Measurements from ENCODE around the gene TRPM2. TPM values are rescaled to one million over a fixed set of nuclear protein-coding genes. Genes with fewer than 3 reads are reported as not detected.

TRPM2 gene
- total RNA-seq, 1 experiment from 2014 or later: 28.1 TPM

GRCh38 chr21:44398499-44398898 is 45.1 kb downstream of the TRPM2 start:
- Histone ChIP-seq H3K27ac (ENCODE audit: low read depth, low read length) (no peak overlapping the region), H2AFZ (ENCODE audit: low read depth, low read length, poor library complexity, severe bottlenecking) (no peak overlapping the region), H3K9me3 (ENCODE audit: control insufficient read depth in 1 of 2, insufficient read depth in 1 of 2, low read depth in 1 of 2, low read length in 2 of 2) (peaks cover 0 to 3% of the 10 kb centered on the region in 2 experiments; a peak in 1 of 4 replicates), H3K9ac (ENCODE audit: low read length) (no peak overlapping the region), H3K9me2 (ENCODE audit: insufficient read depth) (no peaks in the 10 kb centered on the region), H3K27me3 (ENCODE audit: insufficient read depth, low read length) (no peaks in the 10 kb centered on the region), H3K36me3 (ENCODE audit: control insufficient read depth in 1 of 2, insufficient read depth in 2 of 2, low read length in 2 of 2) (no peaks in the 10 kb centered on the region), H3K4me2 (ENCODE audit: low read length) (no peak overlapping the region), H3K79me2 (ENCODE audit: insufficient read depth, low read length) (no peaks in the 10 kb centered on the region), H4K20me1 (ENCODE audit: insufficient read depth) (no peaks in the 10 kb centered on the region), H3K4me3 (replicated peaks in 1 of 2; ENCODE audit: low read depth in 1 of 2, low read length in 2 of 2) (no peak overlapping the region), H3K4me1 (ENCODE audit: control insufficient read depth in 1 of 2, insufficient read depth in 2 of 2, low read length in 2 of 2) (no peaks in the 10 kb centered on the region)
- no TSS peak for BruUV-seq (replicated peaks)
- POLR2A ChIA-PET: no interaction called here
- CTCF ChIA-PET: no interaction called here
- TF ChIP-seq REST (IDR thresholded peaks at IDR 0.05; ENCODE audit: low read depth) (no peak), CTCF (IDR thresholded peaks at IDR 0.05 in 2 of 3, conservative IDR thresholded peaks at IDR 0.05 in 1 of 3; ENCODE audit: borderline replicate concordance in 1 of 3, insufficient read depth in 1 of 3, low read depth in 2 of 3, low read length in 2 of 3) (no peak), CBX3 (IDR thresholded peaks at IDR 0.05; ENCODE audit: low read depth) (no peak), POLR2A (IDR thresholded peaks at IDR 0.05; ENCODE audit: borderline replicate concordance, extremely low read depth, insufficient read depth, insufficient read length) (no peak), EZH2 (IDR thresholded peaks at IDR 0.05) (no peak), ZFX (IDR thresholded peaks at IDR 0.05) (no peak), ZNF274 (IDR thresholded peaks at IDR 0.05; ENCODE audit: low read depth, low read length) (no peak), POLR2AphosphoS5 (IDR thresholded peaks at IDR 0.05; ENCODE audit: low read depth, low read length) (no peak), TCF7L2 (IDR thresholded peaks at IDR 0.05; ENCODE audit: borderline replicate concordance, extremely low read depth, insufficient read depth, insufficient read length) (no peak), SP1 (IDR thresholded peaks at IDR 0.05; ENCODE audit: low read depth) (no peak), SRF (IDR thresholded peaks at IDR 0.05; ENCODE audit: low read depth) (no peak), YY1 (IDR thresholded peaks at IDR 0.05; ENCODE audit: extremely low read depth, insufficient replicate concordance, low read depth, low read length) (no peak), FOSL1 (IDR thresholded peaks at IDR 0.05; ENCODE audit: low read depth) (no peak), EGR1 (IDR thresholded peaks at IDR 0.05; ENCODE audit: low read depth) (no peak), ATF3 (IDR thresholded peaks at IDR 0.05) (no peak), ELF1 (IDR thresholded peaks at IDR 0.05; ENCODE audit: borderline replicate concordance, low read depth) (no peak), EZH2phosphoT487 (IDR thresholded peaks at IDR 0.05; ENCODE audit: borderline replicate concordance) (no peak)
- DNase-seq (ENCODE audit: low read depth, low spot score) (no peak), ATAC-seq (no peak)
- RAD21 ChIA-PET (ENCODE audit: low non-redundant PET in 1 of 2, low total read pairs in 2 of 2, uncharacterized antibody in 2 of 2, unreplicated experiment in 2 of 2): no interaction called here
- intact Hi-C loops (cut with micrococcal nuclease): no loop called here
